Ovary (tissue), 3 donors: Measurements from ENCODE around the gene CLTC.

Source experiments
- CTCF ChIP-seq, 3 donors: fragments of 450-650 bp in 2 of 3; fragments of 200-600 bp in 1 of 3; IDR thresholded peaks; one replicate each; pipeline versions ENCODE4 v1.5.1 to v1.8.0; 2016 to 2022; ENCODE audit warnings: antibody characterized with exemption in 3 of 3, mild to moderate bottlenecking in 1 of 3
- POLR2A ChIP-seq: fragments of 450-650 bp; IDR thresholded peaks from one replicate; pipeline ENCODE4 v1.6.1; 2017; ENCODE audit warnings: antibody characterized with exemption, mild to moderate bottlenecking, moderate library complexity
- donor health status: DM: no; HTN: no; CAD: no.

- TF ChIP-seq CTCF (IDR thresholded peaks at IDR 0.05) (no peak), POLR2A (no peak)
Measured at GRCh38 chr17:59649886-59650285, 30.2 kb downstream of the CLTC start.
